HG03045 (cell line): Measurements from ENCODE around the gene CDK14.

ENCODE experiments used
- ATAC-seq: cut with Tn5 transposase; IDR thresholded peaks from one replicate; pipeline ENCODE4 v1.9.1; 2021; ENCODE audit warnings: mild to moderate bottlenecking, moderate library complexity; ENCODE audit not compliant: unreplicated experiment

The CDK14 gene

GRCh38 chr7:90595801-90596670 lies at the start of gene CDK14:
CDK14 (plus strand) TSS chr7:90596321; CDS start chr7:90596628, 307 bp downstream.
- peak; percentile 75 for ATAC-seq

GRCh38 chr7:90551036-90551435 lies 45.1 kb upstream of the CDK14 start:
- ATAC-seq, result no peak

- ATAC-seq, result no peak
Observed at GRCh38 chr7:90552521-90552920, 43.6 kb upstream of the CDK14 start.

GRCh38 chr7:90560730-90561129 lies 35.4 kb upstream of the CDK14 start:
- no peak for ATAC-seq

GRCh38 chr7:90563286-90563685 lies 32.8 kb upstream of the CDK14 start:
- ATAC-seq, result no peak

- ATAC-seq, result no peak
Observed at GRCh38 chr7:90564455-90564854, 31.7 kb upstream of the CDK14 start.

- no peak for ATAC-seq
Observed at GRCh38 chr7:90568213-90568612, 27.9 kb upstream of the CDK14 start.

GRCh38 chr7:90569368-90569767 lies 26.8 kb upstream of the CDK14 start:
- no peak for ATAC-seq

- ATAC-seq, result no peak
Observed at GRCh38 chr7:90570373-90570959, 25.7 kb upstream of the CDK14 start.

GRCh38 chr7:90574146-90574819 lies 21.8 kb upstream of the CDK14 start:
- no peak for ATAC-seq

GRCh38 chr7:90574820-90575187 lies 21.3 kb upstream of the CDK14 start:
- no peak for ATAC-seq

- ATAC-seq, result no peak
Observed at GRCh38 chr7:90579181-90579688, 16.9 kb upstream of the CDK14 start.

- ATAC-seq, result no peak
Observed at GRCh38 chr7:90580051-90580450, 16.1 kb upstream of the CDK14 start.

GRCh38 chr7:90582164-90582563 lies 14.0 kb upstream of the CDK14 start:
- no peak for ATAC-seq

GRCh38 chr7:90584378-90584777 lies 11.7 kb upstream of the CDK14 start:
- ATAC-seq, result no peak

- ATAC-seq, result no peak
Observed at GRCh38 chr7:90586091-90586490, 10.0 kb upstream of the CDK14 start.

GRCh38 chr7:90587766-90588165 lies 8.4 kb upstream of the CDK14 start:
- no peak for ATAC-seq

GRCh38 chr7:90592033-90592432 lies 4.1 kb upstream of the CDK14 start:
- ATAC-seq, result no peak

- no peak for ATAC-seq
Observed at GRCh38 chr7:90593205-90593604, 2.9 kb upstream of the CDK14 start.

- no peak for ATAC-seq
Observed at GRCh38 chr7:90594751-90595317, 1.3 kb upstream of the CDK14 start.

GRCh38 chr7:90595342-90595800 lies 750 bp upstream of the CDK14 start:
- no peak for ATAC-seq
